Measurements from ENCODE around the gene FBXO33. TPM values are rescaled to one million over a fixed set of nuclear protein-coding genes. Genes with fewer than 3 reads are reported as not detected.

The FBXO33 gene, protein sequence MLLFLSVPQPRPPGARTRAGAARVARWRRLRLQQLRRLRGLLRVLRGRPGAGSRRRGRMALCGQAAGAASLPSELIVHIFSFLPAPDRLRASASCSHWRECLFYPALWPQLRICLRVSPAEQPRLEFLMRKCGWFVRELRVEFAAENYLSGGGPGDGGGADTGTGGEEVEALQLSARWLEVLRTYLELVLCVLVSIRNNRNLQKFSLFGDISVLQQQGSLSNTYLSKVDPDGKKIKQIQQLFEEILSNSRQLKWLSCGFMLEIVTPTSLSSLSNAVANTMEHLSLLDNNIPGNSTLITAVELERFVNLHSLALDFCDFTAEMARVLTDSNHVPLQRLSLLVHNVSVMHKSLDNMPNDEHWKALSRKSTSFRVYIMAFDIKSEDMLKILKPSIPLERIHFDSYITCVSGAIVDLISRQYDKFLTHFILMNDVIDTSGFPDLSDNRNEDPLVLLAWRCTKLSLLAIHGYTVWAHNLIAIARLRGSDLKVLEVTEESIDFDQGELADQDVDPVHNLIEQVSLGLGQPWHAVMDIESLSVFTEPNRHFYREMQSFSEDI
- 4.4 TPM for total RNA-seq
- long read RNA-seq, transcript FBXO33-201 (4 exons, 3,853 nt): major isoform, 5 of 9 reads
- long read RNA-seq, partial matches to known transcripts: 1 of 9 reads
- long read RNA-seq, other reads (novel, unspliced or antisense): 2 of 9 reads

DNA sequence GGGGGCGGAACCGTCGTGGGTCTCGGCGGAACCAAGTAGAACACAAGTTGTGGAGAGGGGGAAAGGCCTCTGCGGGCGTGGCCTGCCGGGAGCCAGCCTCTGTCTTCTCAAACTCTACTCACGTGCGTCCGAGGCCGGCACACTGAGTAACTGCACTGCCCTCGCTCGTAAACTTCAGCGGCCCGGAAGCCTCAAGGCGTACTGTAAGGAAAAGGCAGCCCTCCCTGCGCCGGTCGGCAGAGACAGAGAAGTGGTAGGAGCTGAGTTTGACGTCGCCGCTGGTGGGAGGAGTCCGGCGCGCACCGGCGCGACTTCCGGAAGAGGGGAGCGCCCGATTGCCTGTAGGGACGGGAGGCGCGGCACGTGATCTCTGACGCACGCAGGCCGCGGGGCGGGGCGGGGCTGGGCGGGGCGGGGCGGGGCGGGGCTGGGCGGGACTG lies at the start of gene FBXO33:
FBXO33 (minus strand) TSS at position 255 of the 440 bp plus-strand sequence. CDS start 271 bp downstream, outside the sequence.
- DNase-seq: peak; percentile 98
- intact Hi-C loops (cut with micrococcal nuclease): no loop called here
- ATAC-seq: peak; percentile 96

DNA sequence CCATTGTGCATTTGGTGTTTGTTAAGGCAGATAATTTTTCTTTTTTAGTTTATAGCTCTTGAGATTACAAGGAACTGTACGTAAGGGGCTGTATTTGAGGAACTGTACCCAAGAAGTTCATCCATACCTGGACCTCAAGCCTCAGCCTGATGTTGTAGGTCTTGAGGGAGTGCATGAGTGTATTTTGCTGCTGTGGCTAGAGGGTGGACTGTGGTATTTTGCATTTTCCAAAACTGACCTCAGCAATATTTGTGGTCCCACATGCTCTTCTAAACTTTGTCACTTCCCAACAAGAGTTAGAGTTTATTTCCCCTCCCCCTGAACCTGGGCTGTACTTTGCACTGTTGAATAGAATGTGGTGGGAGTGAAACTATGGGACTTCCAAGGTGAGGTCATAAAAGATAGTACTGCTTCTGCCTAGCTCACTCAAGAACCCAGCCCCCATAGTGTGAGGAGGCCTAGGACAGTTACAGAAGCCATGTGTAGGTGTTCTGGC lies 42.2 kb upstream of the FBXO33 start:
- no peak for DNase-seq
- intact Hi-C loops (cut with micrococcal nuclease): no loop called here

DNA sequence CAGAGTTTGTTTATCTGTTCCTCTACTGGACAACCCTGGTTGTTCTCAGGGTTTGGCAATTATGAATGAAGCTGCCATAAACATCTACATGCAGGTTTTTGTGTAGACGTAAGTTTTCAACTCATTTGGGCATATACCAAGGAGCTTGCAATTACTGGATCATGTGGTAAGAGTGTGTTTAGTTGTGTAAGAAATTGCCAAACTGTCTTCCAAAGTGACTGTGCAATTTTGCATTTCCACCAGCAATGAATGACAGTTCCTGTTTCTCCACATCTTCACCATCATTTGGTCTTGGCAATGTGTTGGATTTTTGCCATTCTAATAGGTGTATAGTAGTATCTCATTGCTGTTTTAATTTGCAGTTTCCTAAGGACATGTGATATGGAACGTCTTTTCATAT lies 39.8 kb upstream of the FBXO33 start:
- ATAC-seq (no peak), DNase-seq (no peak)
- intact Hi-C loops (cut with micrococcal nuclease): no loop called here

More for the DNA sequence above, 42.2 kb upstream of the FBXO33 start:
- ATAC-seq: no peak

DNA sequence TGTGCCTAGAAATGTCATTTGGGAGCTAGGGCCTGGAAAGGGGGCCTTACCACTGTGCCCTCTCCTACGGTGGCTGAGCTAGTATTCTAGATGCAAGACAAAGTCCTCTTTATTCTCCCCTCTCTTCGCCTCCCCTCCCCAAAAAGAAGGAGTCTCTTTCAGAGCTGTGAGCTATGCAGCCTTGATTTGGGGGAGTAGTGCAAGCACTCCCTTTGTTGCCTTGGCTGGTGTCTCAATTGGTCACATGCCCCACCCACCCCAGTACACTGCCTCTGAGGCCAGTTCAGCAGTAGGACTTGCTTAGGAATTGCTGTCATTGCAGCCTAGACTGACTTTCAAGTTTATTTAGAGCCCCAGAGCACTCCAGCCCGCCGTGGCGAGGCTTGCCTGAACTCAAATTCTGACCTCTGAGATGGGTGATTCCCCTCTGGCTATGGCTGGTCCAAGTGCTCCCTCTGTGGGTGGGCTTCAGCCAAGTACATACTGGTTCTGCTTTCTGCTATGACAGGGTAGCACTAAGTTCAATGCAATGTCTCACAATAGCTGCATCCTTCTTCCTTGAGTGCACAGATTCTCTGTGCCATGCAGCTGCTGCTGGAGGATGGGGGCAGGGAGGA lies 37.0 kb upstream of the FBXO33 start:
- intact Hi-C loops (cut with micrococcal nuclease): no loop called here
- ATAC-seq: no peak
- no peak for DNase-seq

DNA sequence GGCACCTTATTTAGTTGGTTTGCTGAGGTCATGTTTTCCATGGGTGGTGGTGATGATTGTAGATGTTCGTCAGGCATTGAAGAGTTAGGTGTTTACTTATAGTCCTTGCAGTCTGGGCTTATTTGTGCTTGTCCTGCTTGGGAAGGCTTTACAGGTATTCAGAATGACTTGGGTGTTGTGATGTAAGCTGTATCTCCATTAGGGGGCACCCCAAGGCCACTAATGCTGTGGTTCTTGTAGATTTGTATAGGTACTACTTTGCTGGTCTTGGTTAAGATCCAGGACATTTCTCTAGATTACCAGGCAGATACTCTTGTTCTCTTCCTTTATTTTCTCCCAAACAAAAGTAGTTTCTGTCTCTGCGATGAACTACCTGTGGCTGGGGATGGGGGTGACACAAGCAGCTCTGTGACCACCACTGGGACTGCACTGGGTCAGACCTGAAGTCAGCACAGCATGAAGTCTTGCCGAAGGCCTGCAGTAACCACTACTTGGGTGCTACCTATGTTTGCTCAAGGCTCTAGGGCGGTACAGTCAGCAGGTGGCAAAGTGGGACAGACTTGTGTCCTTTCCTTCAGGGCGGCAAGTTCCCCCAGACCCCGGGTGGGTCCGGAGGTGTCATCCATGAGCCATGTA lies 35.8 kb upstream of the FBXO33 start:
- ATAC-seq: no peak
- intact Hi-C loops (cut with micrococcal nuclease): no loop called here
- no peak for DNase-seq

DNA sequence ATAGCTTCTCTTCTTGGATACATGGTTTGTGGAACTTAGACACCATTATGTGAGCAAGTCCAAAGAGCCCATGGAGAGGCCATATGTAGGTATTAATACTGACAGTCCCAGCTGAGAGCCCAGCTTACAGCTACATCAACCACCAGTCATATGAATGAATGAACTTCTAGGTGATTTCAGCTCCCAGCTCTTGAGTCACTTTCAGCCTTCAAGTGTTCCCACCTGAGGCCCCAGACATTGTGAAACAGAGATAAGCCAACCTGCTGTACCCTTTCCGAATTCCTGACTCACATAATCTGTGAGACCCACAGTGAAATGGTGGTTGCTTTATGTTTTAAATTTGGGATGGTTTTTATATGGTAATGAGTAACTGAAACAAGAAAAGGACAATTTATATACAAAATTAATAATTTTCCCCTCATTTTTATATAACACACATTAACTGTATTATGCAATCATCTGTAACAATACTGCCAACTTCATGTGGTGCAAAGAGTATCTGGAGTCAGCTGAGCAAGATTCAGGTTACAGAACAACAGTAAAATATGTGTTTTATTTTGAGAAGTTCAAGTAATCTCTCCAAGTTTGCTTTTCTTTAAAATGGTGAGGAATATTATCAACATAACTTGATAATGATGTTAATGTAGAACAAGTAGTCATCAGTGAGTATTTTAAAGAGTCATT lies 27.7 kb upstream of the FBXO33 start:
- ATAC-seq (no peak), DNase-seq (no peak)
- intact Hi-C loops (cut with micrococcal nuclease): no loop called here

DNA sequence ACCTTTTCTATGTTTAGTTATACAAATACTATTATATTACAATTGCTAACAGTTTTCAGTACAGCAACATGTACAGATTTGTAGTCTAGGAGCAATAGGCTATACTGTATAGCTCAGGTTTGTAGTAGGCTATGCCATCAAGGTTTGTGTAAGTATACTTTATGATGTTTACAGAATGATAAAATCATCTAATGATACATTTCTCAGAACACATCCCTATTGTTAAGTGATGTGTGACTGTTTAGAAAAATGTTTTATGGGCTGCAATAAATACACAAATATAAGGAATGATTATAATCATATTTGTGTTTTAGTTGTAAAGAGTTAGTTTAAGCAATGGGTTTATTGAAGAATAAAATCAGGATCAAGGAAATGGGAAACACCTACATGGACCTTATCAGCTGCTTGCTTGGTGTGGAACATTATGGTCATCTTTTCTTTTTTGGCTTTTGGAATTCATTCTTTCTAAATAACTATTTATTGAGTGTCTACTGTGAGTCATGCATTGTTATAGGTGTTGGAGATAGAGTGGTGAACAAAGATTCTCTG lies 24.5 kb upstream of the FBXO33 start:
- DNase-seq (no peak), ATAC-seq (no peak)
- intact Hi-C loops (cut with micrococcal nuclease): no loop called here

DNA sequence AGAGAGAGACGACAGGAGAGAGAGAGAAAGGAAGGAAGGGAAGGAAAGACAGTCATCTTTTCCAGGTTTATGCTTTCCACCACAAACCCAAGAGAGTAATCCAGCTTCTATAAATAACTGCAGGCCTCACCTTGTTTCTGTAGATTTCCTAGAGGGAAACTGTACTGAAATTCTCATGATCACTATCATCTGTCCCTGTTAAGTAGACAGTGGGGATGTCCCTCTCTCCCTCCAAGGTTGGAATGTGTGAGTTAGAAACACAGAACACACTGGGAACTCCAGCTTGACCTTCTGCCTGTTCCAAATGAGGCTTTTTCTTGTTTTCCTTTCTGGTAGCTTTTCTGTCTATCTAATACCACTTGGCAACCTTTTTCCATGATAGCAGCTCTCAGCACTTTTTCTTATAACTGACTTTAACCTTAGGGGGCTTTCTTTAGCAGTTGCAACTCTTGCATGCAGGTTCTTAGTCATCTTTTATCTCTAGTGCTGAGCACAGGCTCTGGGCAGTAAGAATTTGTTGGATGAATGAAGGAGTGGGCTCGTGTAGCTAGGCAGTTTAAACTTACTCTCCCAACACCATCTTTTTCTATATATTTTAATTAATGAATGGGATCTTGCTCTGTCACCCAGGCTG lies 22.8 kb upstream of the FBXO33 start:
- ATAC-seq (no peak), DNase-seq (no peak)

DNA sequence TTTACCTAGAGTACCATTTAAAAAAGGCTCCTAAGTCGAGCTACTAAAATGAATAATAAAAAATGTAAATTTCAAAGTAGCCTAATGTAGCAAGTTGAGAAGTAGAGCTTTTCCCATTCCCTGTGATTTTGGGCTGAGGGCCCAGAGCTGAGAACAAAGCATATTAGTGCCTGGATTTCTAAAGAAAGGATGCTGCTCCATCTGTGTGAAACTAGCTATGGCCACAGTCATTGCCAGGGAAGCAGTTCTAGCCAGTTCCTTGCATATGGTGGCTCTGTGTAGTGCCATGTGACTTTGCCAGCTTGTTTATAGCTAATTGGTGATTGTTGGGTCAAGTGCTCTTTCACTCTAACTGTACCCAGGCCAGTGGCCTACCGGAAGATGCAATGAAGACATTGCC lies 20.4 kb upstream of the FBXO33 start:
- no peak for DNase-seq
- intact Hi-C loops (cut with micrococcal nuclease): no loop called here
- no peak for ATAC-seq

More for the DNA sequence above, 22.8 kb upstream of the FBXO33 start:
- intact Hi-C loops (cut with micrococcal nuclease): no loop called here

DNA sequence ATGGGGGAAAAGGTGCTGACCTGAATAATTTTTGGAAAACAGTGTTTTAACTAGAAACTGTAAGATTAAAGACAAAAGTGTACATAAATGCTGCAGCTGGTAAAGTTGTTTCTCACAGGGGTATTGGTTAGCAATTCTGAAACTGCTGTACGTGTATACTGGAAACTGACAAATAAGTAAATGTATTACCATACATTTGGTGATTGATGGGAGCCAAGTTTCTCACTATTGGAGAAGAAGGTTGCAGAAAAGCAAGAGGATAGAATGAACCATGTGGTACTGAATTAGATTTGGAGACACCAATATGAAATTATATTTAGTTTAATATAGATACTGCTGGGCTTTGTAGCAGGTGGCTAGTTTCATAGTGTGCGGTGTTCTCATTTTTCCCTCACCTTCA lies 19.6 kb upstream of the FBXO33 start:
- no peak for DNase-seq
- intact Hi-C loops (cut with micrococcal nuclease): no loop called here
- no peak for ATAC-seq

DNA sequence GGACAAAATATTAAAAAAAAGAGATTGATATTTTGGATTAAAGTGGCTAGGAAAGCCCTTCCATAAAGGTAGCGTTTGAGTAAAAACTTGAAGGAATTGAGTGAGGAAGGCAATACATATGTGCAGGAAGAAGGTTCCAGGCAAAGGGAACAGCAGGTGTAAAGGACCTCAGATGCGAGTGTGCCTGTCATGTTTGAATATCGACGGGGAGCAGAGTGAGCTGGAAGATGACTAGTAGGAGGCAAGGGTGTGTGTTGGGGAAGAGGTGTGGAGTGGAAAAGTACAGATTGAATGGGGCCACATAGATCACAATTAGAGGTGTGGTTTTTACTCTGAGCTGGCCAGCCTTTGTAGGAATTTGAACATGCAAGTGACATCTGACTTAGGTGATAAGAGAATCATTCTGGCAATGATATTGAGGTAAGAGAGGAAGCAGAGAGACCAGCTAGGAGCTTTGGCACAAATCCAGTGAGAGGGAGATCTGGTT lies 15.0 kb upstream of the FBXO33 start:
- ATAC-seq: no peak
- no peak for DNase-seq
- intact Hi-C loops (cut with micrococcal nuclease): no loop called here

DNA sequence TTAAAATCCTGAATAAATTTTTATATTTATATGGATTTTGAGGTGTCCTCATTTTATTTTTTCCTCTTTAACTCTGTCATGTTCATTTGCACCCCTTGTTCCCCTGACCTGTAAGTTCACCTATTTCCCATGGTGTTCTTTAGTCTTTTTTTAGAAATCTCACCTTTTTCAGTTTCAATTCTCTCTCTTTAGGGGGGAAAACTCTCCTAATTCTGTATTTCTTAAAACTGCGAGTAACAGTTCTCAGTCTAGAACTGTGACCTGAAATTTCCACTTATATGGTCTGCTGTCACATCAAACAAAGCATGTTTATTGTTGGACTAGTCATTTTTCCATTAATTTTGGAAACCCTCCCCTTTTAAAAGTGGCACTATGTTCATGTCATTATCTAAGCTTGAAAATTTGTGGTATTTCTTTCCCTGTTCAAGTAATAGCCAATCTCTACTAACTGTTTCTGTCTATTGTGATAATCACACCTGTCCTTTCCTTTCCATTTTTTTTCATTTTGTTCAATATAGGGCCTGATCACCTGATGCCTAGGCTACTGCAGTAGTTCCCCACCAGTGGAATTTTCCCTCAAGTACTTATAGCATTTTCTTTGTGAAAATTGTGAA lies 14.0 kb upstream of the FBXO33 start:
- ATAC-seq (no peak), DNase-seq (no peak)
- intact Hi-C loops (cut with micrococcal nuclease): no loop called here

DNA sequence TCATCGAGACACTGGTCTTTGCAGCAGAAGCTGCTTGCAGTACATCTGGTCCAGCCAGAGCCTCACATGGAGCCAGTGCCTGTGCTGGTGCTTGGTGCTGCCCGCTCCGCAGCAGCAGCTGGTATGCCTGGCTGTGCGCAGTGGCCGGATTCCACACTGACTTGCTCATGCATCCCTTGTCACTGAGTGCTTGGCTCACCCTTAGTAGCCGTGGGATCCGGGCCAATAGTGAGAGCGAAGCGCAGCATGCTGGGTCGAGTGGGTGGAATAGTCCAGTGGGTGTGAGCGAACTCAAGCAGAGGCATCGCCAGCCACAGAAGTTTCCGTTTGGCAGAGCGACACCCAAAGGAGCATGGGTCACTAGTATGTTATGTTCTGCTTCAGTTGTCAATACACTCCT lies 10.1 kb upstream of the FBXO33 start:
- ATAC-seq (no peak), DNase-seq (no peak)
- intact Hi-C loops (cut with micrococcal nuclease): no loop called here

DNA sequence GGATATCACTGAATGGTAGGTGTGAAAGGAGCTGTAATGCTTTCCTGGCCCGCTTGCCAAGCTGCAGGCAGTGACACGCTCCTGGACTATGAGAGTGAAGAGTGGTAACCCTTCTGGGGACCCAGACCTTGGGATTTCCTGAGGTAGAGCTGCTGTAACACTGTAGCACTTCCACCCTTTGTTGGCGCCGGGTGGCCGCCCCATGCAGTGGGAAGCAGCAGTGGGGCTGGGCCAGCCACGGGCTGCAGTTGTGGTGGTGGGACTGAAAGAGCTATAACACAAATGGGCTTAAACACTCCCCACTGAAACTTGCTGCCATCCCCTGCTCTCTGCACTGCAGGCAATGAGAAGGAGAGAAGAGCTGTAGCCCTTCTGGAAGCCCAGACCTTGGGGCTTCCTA lies 9.6 kb upstream of the FBXO33 start:
- intact Hi-C loops (cut with micrococcal nuclease): no loop called here
- no peak for DNase-seq
- ATAC-seq: no peak

DNA sequence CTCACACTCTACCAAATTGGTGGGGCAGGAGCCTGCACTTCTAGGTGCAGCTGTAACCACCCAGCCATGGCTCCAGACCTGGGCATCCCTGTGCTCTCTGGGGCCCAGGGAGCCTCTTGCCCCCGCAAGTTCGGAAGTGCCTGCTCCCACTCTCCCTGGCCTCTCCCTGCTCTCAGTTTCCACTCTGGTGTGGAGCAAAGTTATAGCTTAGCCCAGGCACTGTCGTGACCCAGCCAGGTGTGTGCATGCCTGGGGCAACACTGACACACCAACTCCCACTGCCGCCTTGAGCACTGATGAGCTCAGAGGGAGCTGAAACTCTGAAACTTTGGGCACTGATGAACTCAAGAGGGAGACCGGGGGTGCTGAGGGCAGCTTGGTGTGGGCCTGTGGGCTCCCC lies 8.7 kb upstream of the FBXO33 start:
- no peak for DNase-seq
- no peak for ATAC-seq
- intact Hi-C loops (cut with micrococcal nuclease): no loop called here

DNA sequence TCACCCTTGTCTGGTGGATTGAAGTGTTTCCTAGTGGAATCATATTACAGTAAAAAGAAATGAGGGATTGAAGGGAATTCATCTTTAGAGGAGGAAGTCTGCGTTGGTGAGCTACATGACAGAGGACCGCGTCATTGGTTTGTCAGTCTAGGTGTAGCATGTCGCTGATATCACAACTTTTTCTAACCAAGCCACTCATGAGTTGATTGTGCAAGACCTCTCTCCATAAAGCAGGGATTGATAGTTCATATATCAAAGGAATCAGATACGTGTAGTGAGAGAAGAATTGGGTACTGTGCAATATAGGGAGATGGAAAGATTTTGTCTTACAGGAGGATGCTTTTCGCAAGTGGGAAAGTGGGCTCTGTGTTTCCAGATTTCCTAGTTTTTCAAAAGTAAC lies 3.0 kb upstream of the FBXO33 start:
- DNase-seq (no peak), ATAC-seq (no peak)
- intact Hi-C loops (cut with micrococcal nuclease): no loop called here

DNA sequence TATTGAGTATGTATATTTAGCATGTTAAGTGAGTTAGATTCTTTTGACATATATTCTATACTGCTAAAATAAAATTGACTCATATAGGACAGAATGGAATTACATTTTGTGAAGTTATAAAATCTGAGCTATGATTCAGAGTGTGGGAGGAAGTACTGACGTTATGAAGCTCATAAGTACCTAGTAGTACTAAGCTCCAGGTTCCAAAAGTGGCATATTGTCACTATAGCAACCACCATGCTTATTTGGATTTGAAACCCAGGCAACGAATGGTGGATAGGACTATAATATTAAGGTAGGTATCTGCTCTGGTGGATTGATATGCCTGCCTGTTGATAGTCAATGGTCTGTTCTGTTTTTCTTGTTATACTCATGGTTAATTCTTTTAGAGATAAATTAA lies 2.2 kb upstream of the FBXO33 start:
- ATAC-seq: no peak
- DNase-seq: no peak
- intact Hi-C loops (cut with micrococcal nuclease): no loop called here

DNA sequence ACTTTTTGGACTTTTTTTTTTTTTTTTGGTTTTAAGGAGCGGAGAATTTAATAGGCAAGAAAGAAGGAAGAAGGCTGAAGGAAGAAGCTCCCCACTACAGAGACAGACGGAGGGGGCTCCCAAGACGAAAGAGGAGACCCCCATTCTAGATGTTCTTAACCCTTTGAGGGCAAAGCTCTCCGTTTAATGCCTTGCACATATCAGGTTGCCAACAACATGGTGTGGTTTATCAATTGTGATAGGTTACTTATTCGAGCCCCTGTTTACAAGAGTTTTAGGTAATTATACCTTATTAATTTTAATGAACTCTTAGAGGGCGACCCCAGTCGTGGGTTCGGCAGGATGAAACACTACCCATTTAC lies 1.2 kb upstream of the FBXO33 start:
- no peak for ATAC-seq
- intact Hi-C loops (cut with micrococcal nuclease): no loop called here
- no peak for DNase-seq

Data from left ventricle myocardium superior (tissue), 1 donor.